GM12878 (cell line): ENCODE data around the gene SLC12A3. TPM values are rescaled to one million over a fixed set of nuclear protein-coding genes. Genes with fewer than 3 reads are reported as not detected.

Experiments
- FOXK2 ChIP-seq: fragments of 450-650 bp; IDR thresholded peaks from 2 replicates; pipeline ENCODE4 v1.6.1; 2017; ENCODE audit warnings: mild to moderate bottlenecking, moderate library complexity
- FOXM1 ChIP-seq: IDR thresholded peaks from 2 replicates; pipeline ENCODE4 v1.6.1; 2012; ENCODE audit warnings: low read depth, mild to moderate bottlenecking, inconsistent platforms, low read length, moderate library complexity
- GATAD2B ChIP-seq: fragments of 450-650 bp; conservative IDR thresholded peaks from 2 replicates; pipeline ENCODE4 v1.6.1; 2017; ENCODE audit warnings: low read depth, mild to moderate bottlenecking, moderate library complexity
- JUND ChIP-seq: IDR thresholded peaks from 2 replicates; pipeline ENCODE4 v1.6.1; 2012; ENCODE audit warnings: low read depth, mild to moderate bottlenecking, low read length, improper control_type of control experiment, moderate library complexity
- KAT2A ChIP-seq: conservative IDR thresholded peaks from 2 replicates; pipeline ENCODE4 v1.6.1; 2011; ENCODE audit warnings: low read depth, low read length; ENCODE audit not compliant: control insufficient read depth
- KDM1A ChIP-seq: fragments of 200-600 bp; sonication (generic); IDR thresholded peaks from 2 replicates; pipeline ENCODE4 v1.6.1; 2016; ENCODE audit warnings: borderline replicate concordance
- MAX ChIP-seq: IDR thresholded peaks from 2 replicates; pipeline ENCODE4 v1.6.1; 2012; ENCODE audit warnings: low read depth, low read length, improper control_type of control experiment
- MEF2A ChIP-seq: IDR thresholded peaks from 2 replicates; pipeline ENCODE4 v1.6.1; 2011; ENCODE audit warnings: low read depth, mild to moderate bottlenecking, low read length, moderate library complexity; ENCODE audit not compliant: insufficient read depth
- MEF2B ChIP-seq: fragments of 450-650 bp; IDR thresholded peaks from 2 replicates; pipeline ENCODE4 v1.6.1; 2018; ENCODE audit warnings: mild to moderate bottlenecking, moderate library complexity; ENCODE audit not compliant: partially characterized antibody, poor library complexity, severe bottlenecking
- NFIC ChIP-seq: IDR thresholded peaks from 2 replicates; pipeline ENCODE4 v1.6.1; 2012; ENCODE audit warnings: low read depth, mild to moderate bottlenecking, inconsistent platforms, low read length, moderate library complexity
- NKRF ChIP-seq: fragments of 450-650 bp; conservative IDR thresholded peaks from 2 replicates; pipeline ENCODE4 v1.6.1; 2017; ENCODE audit warnings: mild to moderate bottlenecking, moderate library complexity
- PKNOX1 ChIP-seq: fragments of 450-650 bp; IDR thresholded peaks from 2 replicates; pipeline ENCODE4 v1.6.1; 2016; ENCODE audit warnings: mild to moderate bottlenecking
- POLR2A ChIP-seq: IDR thresholded peaks from 2 replicates; pipeline ENCODE4 v1.6.1; 2011; ENCODE audit warnings: low read depth, mild to moderate bottlenecking, low read length
- RAD21 ChIP-seq: IDR thresholded peaks from 2 replicates; pipeline ENCODE4 v1.6.1; 2011; ENCODE audit warnings: mild to moderate bottlenecking, low read depth, low read length, moderate library complexity; ENCODE audit not compliant: insufficient read depth
- RELB ChIP-seq: fragments of 450-650 bp; IDR thresholded peaks from 2 replicates; pipeline ENCODE4 v1.6.1; 2017; ENCODE audit warnings: low read depth, mild to moderate bottlenecking, moderate library complexity
- TCF12 ChIP-seq: IDR thresholded peaks from 2 replicates; pipeline ENCODE4 v1.6.1; 2011; ENCODE audit warnings: low read depth, mild to moderate bottlenecking, low read length
- USF1 ChIP-seq: IDR thresholded peaks from 2 replicates; pipeline ENCODE4 v1.6.1; 2011; ENCODE audit warnings: borderline replicate concordance, low read depth, mild to moderate bottlenecking, moderate library complexity, mixed read lengths, low read length; ENCODE audit not compliant: insufficient read depth; ENCODE audit errors: extremely low read length
- polyA plus RNA-seq, 11 experiments: library from polyadenylated mRNA; depleted of rRNA in 4 of 11; unstranded in 6 of 11; stranded (reverse) in 5 of 11; fragments of >200 nt; fragmentation: Nextera tagmentation in 4 of 11; fragmentation: Illumina TruSeq in 1 of 11; extraction: Ambion mirVana in 4 of 11; extraction: Trizol in 1 of 11; gene quantifications; 1 replicate in 1 of 11; 2 replicates in 10 of 11; pipeline versions ENCODE4 v1.2.1 to v1.2.3, GENCODE V29; 2011 to 2016; ENCODE audit warnings: inconsistent platforms in 2 of 11, missing spikeins in 2 of 11, low read depth in 1 of 11
- total RNA-seq, 4 experiments: library from RNA; depleted of rRNA in 3 of 4; stranded (reverse); fragments of >200 nt in 3 of 4; fragmentation: Illumina TruSeq in 1 of 4; extraction: Trizol in 1 of 4; gene quantifications; 2 replicates each; pipeline versions ENCODE4 v1.2.1 to v1.2.3, GENCODE V29; 2013 to 2021

The SLC12A3 gene
- total and polyA plus RNA-seq, 10 of the 15 experiments (the other 5 are each of a cell fraction or from before 2014, with no cell fraction given), result 0.05 to 6.3 (median 3.1) TPM

GRCh38 chr16:56860226-56861020 lies 4.6 kb upstream of the SLC12A3 start (continued):
- no peak for TF ChIP-seq JUND
- TF ChIP-seq NFIC, result peak; percentile 77
- no peak for TF ChIP-seq MAX
- TF ChIP-seq TCF12, result peak; percentile 79; the same call in 1 of the 2 replicates
- no peak for TF ChIP-seq PKNOX1
- TF ChIP-seq FOXM1, result peak; percentile 81; the same call in 1 of the 2 replicates
- no peak for TF ChIP-seq POLR2A
- TF ChIP-seq KAT2A, result no peak
- no peak for TF ChIP-seq KDM1A
- no peak for TF ChIP-seq FOXK2
- no peak for TF ChIP-seq USF1
- no peak for TF ChIP-seq NKRF
- no peak; the same call in 1 of the 2 replicates for TF ChIP-seq GATAD2B
- no peak; the same call in 1 of the 2 replicates for TF ChIP-seq RAD21
- peak; percentile 79; the same call in 1 of the 2 replicates for TF ChIP-seq RELB
- TF ChIP-seq MEF2B, result peak; percentile 56
- peak; percentile 62; the same call in 1 of the 2 replicates for TF ChIP-seq MEF2A
